OCI-LY3 (cell line): ENCODE measurements around the gene EMC10.

ENCODE experiments used
- CTCF ChIP-seq: fragments of 200-600, 300-600 bp; sonication (generic); IDR thresholded peaks from 2 replicates; pipeline ENCODE4 v1.5.1; 2014; ENCODE audit warnings: antibody characterized with exemption, low read length, low read depth
- EZH2phosphoT487 ChIP-seq: fragments of 200-600 bp; shearing (Covaris generic); IDR thresholded peaks from 2 replicates; pipeline ENCODE4 v1.6.1; 2018; ENCODE audit warnings: antibody characterized with exemption, mixed run types, low read depth

- no peak for TF ChIP-seq CTCF
- no peak for TF ChIP-seq EZH2phosphoT487
Observed at GRCh38 chr19:50453243-50453642, 23.1 kb upstream of the EMC10 start.
